Measurements from ENCODE around the gene VRK3.

GRCh38 chr19:50000038-50000840 is 24.9 kb downstream of the VRK3 start:
- TF ChIP-seq CTCF (conservative IDR thresholded peaks at IDR 0.05 in 1 of 2, IDR thresholded peaks at IDR 0.05 in 1 of 2; ENCODE audit: low read depth in 1 of 2, low read length in 2 of 2), result no peak
- no peak for TF ChIP-seq EZH2 (IDR thresholded peaks at IDR 0.05; ENCODE audit: low read length, missing control alignments)
